Measurements from ENCODE around the gene CALHM4.

DNA sequence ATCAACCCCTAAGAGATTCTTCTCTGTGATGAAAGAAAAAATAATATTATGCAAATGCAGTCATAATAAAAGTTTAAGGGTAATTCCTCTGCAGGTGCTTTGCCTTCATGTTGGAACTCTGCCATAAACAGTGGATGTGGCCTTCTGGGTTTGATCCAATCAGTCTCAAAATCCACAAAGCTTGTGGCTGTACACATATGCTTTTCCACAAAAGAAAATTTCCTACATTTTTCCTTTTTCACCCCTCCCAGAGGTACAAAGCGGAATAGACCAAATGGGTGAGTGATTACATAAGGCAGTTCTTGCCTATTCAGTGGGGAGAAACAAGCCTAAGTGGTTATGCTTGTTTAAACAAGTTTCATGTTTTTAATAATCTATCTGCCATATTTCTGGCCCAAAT is 25.4 kb upstream of the CALHM4 start:
- TF ChIP-seq, protein P1, sequence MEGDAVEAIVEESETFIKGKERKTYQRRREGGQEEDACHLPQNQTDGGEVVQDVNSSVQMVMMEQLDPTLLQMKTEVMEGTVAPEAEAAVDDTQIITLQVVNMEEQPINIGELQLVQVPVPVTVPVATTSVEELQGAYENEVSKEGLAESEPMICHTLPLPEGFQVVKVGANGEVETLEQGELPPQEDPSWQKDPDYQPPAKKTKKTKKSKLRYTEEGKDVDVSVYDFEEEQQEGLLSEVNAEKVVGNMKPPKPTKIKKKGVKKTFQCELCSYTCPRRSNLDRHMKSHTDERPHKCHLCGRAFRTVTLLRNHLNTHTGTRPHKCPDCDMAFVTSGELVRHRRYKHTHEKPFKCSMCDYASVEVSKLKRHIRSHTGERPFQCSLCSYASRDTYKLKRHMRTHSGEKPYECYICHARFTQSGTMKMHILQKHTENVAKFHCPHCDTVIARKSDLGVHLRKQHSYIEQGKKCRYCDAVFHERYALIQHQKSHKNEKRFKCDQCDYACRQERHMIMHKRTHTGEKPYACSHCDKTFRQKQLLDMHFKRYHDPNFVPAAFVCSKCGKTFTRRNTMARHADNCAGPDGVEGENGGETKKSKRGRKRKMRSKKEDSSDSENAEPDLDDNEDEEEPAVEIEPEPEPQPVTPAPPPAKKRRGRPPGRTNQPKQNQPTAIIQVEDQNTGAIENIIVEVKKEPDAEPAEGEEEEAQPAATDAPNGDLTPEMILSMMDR (IDR thresholded peaks at IDR 0.05) = no peak
- TF ChIP-seq POLR2A (IDR thresholded peaks at IDR 0.05) = no peak

All from right lobe of liver (tissue), 4 donors.